HG02588 (cell line): ENCODE measurements around the gene OR2M5.

Experiments
- ATAC-seq: cut with Tn5 transposase; IDR thresholded peaks from one replicate; pipeline ENCODE4 v1.9.1; 2021; ENCODE audit warnings: mild to moderate bottlenecking, moderate library complexity; ENCODE audit not compliant: unreplicated experiment

OR2M5 gene, protein sequence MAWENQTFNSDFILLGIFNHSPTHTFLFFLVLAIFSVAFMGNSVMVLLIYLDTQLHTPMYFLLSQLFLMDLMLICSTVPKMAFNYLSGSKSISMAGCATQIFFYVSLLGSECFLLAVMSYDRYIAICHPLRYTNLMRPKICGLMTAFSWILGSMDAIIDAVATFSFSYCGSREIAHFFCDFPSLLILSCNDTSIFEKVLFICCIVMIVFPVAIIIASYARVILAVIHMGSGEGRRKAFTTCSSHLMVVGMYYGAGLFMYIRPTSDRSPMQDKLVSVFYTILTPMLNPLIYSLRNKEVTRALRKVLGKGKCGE

GRCh38 chr1:248144513-248145198, at the start of gene OR2M5:
Gene OR2M5, plus strand, starts transcription at chr1:248145148. Its CDS starts 0 bp downstream, at chr1:248145148.
- no peak for ATAC-seq

DNA sequence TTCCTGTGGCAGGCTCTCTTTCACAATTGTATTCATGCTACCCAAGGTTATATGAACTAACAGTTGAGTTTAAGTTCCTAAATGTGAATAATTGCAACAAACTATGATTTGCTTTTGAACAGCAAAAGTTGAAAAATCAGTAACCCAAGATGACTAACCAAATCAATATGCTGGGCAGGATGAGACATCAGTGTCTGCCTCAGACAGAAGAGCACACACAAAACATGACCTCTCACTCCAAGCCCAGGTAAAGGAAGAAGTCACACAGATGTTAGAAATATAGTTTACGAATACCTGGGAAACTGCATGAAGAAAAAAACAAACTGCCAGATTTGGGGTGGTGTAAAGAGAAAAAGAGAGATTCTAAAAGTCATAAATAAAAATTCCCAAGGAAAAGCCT, 46.4 kb upstream of the OR2M5 start:
- no peak for ATAC-seq

GRCh38 chr1:248102847-248103246, 42.1 kb upstream of the OR2M5 start:
- no peak for ATAC-seq

DNA sequence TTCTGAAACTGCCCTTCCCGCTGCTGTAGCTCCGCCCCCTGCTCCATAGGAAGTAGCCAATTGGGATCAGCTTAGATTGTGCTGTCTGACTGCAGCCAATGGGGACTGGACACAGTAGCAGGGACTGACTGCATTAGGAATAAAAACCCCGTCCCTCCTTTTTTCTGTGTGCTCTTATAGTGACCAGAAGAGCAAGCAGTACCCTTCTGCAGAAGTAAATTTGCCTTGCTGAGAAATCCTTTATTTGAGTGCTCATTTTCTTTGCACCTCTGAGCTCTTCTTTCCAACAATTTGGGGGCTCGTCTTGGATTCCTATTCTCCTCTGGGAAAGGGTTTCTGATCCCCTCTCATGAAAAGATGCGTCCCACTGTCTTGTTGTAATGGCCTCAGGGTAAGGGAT, 33.8 kb upstream of the OR2M5 start:
- no peak for ATAC-seq

DNA sequence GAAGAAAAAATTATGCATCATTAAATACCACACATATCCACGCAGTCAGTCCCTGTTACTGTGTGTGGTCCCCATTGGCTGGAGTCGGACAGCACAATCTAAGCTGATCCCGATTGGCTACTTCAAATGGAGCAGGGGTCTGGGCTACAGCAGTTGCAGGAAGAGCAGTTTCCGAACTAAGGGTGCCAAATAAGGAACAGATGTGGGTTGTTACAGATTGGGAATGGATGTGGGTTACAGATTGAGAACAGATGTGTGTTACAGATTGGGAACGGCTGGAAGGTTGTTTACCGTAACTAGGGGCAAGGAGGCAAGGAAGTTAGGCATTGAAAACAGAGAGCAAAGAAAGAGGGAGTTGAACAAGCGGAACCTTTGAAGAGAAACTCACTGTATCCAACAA, 30.1 kb upstream of the OR2M5 start:
- ATAC-seq, result no peak

GRCh38 chr1:248127653-248128052, 17.3 kb upstream of the OR2M5 start:
- ATAC-seq, result no peak

DNA sequence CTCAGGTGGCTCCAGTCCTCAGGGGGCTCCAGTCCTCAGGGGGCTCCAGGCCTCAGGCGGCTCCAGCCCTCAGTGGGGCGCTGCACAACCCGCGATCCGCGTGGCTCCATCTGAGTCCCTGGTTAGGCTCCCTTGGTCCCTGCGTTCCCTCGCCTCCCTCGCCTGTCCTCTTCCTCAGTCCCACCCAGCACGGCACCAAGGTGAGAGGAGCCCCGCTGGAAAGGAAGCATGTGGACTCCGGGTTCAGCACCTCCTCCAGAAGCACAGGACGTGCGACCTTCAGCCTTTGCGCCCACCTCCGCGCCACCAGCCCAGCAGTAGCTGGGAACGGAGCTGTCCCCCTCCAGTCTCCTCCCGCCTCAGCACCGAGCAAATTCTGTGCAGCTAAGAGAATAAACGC, 8.1 kb upstream of the OR2M5 start:
- no peak for ATAC-seq

DNA sequence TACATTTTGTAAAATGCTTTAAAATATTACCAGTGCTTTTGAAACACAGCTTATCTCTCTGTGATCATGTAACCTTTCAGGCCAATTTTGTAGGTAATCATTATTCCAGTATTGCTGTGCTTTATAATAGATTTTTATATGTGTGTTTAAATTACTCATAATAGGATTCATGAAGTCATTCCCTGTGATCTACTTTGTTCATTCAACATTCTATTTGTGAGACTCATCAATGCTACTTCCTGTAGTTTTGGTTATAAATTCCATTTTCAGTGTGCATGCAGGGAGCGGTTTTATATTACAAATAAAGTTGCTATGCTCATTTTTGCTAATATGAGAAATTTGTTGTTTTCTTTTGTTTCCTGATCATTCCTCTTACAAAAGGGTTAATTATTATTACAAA, 4.1 kb upstream of the OR2M5 start:
- ATAC-seq, result no peak

- no peak for ATAC-seq
Measured at GRCh38 chr1:248143311-248143710, 1.6 kb upstream of the OR2M5 start.

DNA sequence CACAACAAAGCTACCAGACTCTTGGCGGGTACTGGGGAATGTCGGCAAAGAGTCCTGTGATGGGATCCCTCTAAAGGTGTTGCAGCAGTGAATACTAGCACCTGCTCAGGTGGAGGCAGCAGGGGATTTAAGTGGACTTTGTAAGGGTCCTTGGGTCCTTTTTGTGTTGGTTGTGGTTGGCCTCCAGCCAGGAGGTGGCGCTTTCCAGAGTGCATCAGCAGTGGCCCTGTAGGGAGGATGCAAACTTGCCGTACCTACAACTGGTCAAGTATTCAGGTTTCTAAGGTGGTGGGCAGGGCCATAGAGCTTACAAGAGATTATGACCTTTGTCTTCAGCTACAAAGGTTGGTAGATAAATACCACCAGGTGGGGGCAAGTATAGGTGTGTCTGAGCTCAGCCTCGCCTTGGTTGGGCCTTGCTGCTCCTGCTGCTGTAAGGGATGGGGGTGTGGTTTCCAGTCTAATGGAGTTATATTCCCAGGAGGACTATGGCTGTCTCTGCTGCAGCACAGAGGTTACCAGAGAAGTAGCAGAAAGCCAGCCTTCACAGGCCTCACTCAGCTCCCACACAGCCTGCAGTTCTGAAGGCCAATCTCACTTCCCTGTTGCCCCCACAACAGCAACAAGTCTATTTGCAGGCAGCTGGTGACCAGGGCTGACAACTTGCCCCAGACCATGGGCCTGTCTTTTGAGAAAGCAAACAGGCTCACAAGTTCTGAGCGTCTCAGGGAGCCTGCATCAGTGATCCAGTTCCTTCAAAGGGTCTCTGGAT, 7.3 kb downstream of the OR2M5 start:
- ATAC-seq, result no peak

- ATAC-seq, result no peak
Measured at GRCh38 chr1:248155927-248156326, 11.0 kb downstream of the OR2M5 start.

DNA sequence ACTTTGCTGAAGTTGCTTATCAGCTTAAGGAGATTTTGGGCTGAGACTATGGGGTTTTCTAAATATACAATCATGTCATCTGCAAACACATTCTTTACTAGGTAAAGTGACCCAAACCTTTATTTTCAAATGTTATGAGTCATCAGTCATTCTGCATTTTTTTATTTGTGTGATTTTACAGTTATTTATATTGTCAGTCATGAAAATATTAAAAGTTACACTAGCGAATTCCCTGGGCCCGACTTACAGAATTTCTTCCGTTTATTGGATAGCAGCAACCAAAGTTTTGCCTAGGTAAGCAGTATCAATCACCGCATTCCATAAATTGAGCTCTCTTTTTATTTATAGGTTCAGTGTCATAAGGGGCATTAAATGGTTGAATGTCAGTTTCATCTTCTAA, 13.8 kb downstream of the OR2M5 start:
- ATAC-seq, result no peak

GRCh38 chr1:248164031-248164430, 19.1 kb downstream of the OR2M5 start:
- no peak for ATAC-seq

DNA sequence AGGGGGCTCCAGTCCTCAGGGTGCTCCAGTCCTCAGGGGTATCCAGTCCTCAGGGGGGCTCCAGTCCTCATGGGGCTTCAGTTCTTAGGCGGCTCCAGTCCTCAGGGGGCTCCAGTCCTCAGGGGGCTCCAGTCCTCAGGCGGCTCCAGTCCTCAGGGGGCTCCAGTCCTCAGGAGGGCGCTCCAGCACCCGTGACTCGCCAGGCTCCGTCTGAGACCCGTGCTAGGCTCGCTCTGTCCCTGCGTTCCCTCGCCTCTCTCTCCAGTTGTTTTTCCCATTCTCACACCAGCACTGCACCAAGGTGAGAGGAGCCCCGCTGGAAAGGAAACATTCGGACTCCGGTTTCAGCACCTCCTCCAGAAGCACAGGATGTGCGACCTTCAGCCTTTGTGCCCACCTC, 20.2 kb downstream of the OR2M5 start:
- ATAC-seq, result no peak

DNA sequence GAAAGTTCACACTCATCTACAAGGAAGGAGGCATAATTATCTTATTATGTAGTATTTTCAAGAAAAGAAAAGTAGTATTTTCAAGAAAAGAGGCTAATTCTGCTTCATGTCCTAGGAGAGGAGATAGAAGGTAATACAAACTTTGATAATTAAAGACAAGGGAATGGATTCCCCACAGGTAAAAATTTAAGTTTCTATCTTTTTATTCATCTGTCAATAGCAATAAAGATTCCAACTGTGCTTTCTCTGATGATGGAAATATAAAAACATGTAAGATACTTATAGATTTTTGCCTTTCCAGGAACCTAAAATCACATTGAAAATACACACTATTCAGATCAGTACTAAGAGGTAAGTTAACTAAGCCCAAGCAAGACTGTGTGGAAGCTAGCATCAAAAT, 29.6 kb downstream of the OR2M5 start, which contains the start of gene OR2M2:
Gene OR2M2 (plus strand): TSS at position 301 of the 400 bp plus-strand sequence. CDS start 5,165 bp downstream, outside the sequence.
- no peak for ATAC-seq

DNA sequence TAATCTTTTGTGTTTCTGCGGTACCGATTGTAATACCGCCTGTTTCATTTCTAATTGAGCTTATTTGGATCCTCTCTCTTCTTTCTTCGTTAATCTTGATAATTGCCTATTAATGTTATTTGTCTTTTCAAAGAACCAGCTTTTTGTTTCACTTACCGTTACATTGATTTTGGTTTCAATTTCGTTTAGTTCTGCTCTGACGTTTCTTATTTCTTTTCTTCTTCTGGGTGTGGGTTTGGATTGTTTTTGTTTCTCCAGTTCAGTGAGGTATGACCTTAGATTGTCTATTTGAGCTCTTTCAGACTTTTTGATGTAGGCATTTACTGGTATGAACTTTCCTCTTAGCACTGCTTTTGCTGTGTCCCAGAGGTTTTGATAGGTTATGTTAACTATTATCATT, 39.0 kb downstream of the OR2M5 start:
- no peak for ATAC-seq

DNA sequence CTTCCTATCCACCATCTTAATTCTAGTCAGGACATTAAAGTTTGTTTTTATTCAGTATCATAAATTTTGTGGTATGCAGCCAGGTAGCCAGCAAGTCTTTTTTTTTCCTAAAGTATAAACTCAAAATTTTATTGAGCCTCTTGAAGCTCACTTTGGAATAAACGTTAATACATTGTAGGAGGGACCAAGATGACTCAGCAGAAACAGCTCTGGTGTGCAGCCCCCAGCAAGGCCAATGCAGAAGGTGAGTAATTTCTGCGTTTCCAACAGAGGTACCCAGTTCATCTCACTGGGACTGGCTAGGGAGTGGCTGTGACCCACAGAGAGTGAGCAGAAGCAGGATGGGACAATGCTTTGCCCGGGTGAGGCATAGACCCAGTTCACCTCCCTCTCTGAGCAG, 42.4 kb downstream of the OR2M5 start:
- no peak for ATAC-seq

DNA sequence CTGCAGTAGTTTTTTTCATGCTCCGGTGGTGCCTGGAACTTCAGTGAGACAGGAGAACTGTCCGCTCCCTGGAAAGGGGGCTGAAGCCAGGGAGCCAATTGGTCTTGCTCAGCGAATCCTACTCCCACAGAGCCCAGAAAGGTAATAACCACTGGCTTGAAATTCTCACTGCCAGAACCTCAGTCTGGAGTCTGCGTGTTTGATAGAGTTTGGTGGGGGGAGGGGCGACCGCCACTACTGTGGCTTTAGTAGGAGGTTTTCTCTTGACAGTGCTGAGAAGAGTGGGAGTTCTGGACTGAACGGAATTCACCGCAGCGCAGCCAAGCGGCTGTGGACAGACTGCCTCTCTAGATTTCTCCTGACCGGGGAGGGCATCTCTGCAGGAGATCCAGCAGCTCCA, 44.1 kb downstream of the OR2M5 start:
- ATAC-seq, result no peak

DNA sequence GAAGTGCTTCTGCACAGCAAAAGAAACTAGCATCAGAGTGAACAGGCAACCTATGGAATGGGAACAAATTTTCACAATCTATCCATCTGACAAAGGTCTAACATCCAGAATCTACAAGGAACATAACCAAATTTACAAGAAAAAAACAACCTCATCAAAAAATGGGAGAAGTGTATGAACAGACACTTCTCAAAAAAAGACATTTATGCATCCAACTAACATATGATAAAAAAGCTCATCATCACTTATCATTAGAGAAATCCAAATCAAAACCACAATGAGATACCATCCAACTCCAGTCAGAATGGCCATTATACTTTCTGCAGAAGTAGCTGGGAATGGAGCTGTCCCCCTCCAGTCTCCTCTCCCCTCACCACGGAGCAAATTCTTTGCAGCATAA, 49.2 kb downstream of the OR2M5 start:
- no peak for ATAC-seq
